Body of pancreas (tissue), 4 donors: Measurements from ENCODE around the gene SLC25A30.

Source experiments
- CTCF ChIP-seq, 7 experiments: fragments of 450-650 bp in 4 of 7; fragments of 200-600 bp in 3 of 7; sonication (generic) in 3 of 7; IDR thresholded peaks; one replicate each; pipeline ENCODE4 v1.5.1; 2016 to 2019; ENCODE audit warnings: antibody characterized with exemption in 7 of 7
- POLR2A ChIP-seq, 3 donors: fragments of 450-650 bp; IDR thresholded peaks; one replicate each; pipeline ENCODE4 v1.6.1; 2016; ENCODE audit warnings: antibody characterized with exemption in 3 of 3, mild to moderate bottlenecking in 2 of 3

- TF ChIP-seq CTCF (IDR thresholded peaks at IDR 0.05) = no peak
- no peak for TF ChIP-seq POLR2A (IDR thresholded peaks at IDR 0.05)
Measured at GRCh38 chr13:45412274-45413049, 5.7 kb downstream of the SLC25A30 start.
